Spleen (tissue), 11 donors: ENCODE data around the gene PPP2R2B. TPM values are rescaled to one million over a fixed set of nuclear protein-coding genes. Genes with fewer than 3 reads are reported as not detected.

Experiments used
- DNase-seq: peaks from one replicate; pipeline ENCODE4 v3.0.0-alpha.2; 2020
- H3K27ac ChIP-seq, 8 donors: fragments of 200-600 bp; sonication (generic) in 7 of 8; 1 replicate in 4 of 8; 2 replicates in 4 of 8; pipeline versions ENCODE4 v1.5.0 to v1.8.0; 2016 to 2021; ENCODE audit warnings: inconsistent platforms in 4 of 8, mild to moderate bottlenecking in 4 of 8, moderate library complexity in 1 of 8
- H3K27me3 ChIP-seq, 7 donors: fragments of 200-600 bp; sonication (generic) in 6 of 7; replicated peaks in 1 of 7; 1 replicate in 4 of 7; 2 replicates in 3 of 7; pipeline versions ENCODE4 v1.5.0 to v1.8.0; 2016 to 2021; ENCODE audit warnings: inconsistent platforms in 3 of 7, mild to moderate bottlenecking in 1 of 7
- H3K36me3 ChIP-seq, 6 donors: fragments of 200-600 bp; sonication (generic) in 5 of 6; 1 replicate in 4 of 6; 2 replicates in 2 of 6; pipeline versions ENCODE4 v1.5.0 to v1.8.0; 2016 to 2021; ENCODE audit warnings: inconsistent platforms in 2 of 6
- H3K4me1 ChIP-seq, 6 donors: fragments of 200-600 bp; sonication (generic) in 5 of 6; 1 replicate in 3 of 6; 2 replicates in 3 of 6; pipeline versions ENCODE4 v1.5.0 to v1.8.0; 2016 to 2021; ENCODE audit warnings: inconsistent platforms in 3 of 6
- H3K4me3 ChIP-seq, 8 donors: fragments of 200-600 bp; sonication (generic) in 7 of 8; 1 replicate in 4 of 8; 2 replicates in 4 of 8; pipeline versions ENCODE4 v1.5.0 to v1.8.0; 2016 to 2021; ENCODE audit warnings: inconsistent platforms in 4 of 8, mild to moderate bottlenecking in 4 of 8, moderate library complexity in 2 of 8
- H3K9me3 ChIP-seq, 8 donors: fragments of 200-600 bp; sonication (generic) in 7 of 8; 1 replicate in 4 of 8; 2 replicates in 4 of 8; pipeline versions ENCODE4 v1.5.0 to v1.8.0; 2016 to 2021; ENCODE audit warnings: inconsistent platforms in 4 of 8
- POLR2A ChIP-seq, 3 donors: fragments of 450-650 bp; IDR thresholded peaks; one replicate each; pipeline ENCODE4 v1.5.1; 2017; ENCODE audit warnings: antibody characterized with exemption in 3 of 3, mild to moderate bottlenecking in 1 of 3
- POLR2AphosphoS5 ChIP-seq, 3 donors: sonication (generic); formaldehyde crosslinking; IDR thresholded peaks; one replicate each; pipeline ENCODE4 v1.5.1; 2017; ENCODE audit warnings: antibody characterized with exemption in 3 of 3
- WGBS, 5 donors: extraction: QIAGEN DNeasy Blood & Tissue Kit in 3 of 5; methylation state at CpG; one replicate each; pipeline versions ENCODE4 v1.1.5 to v1.1.7; 2013 to 2018; 5-methylcytosine and 5-hydroxymethylcytosine counted together
- intact Hi-C: fragments of 100-400 bp; cut with DNase I; formaldehyde crosslinking; loops from one replicate; pipeline ENCODE4 v1.15.0; 2023; ENCODE audit warnings: low total_unique reads
- polyA plus RNA-seq, 3 donors: library from polyadenylated mRNA; stranded (reverse); fragments of 200-250 nt; gene quantifications; one replicate each; pipeline ENCODE4 v1.2.1, GENCODE V29; 2013
- total RNA-seq, 7 donors: library from RNA; depleted of rRNA in 3 of 7; stranded (reverse); fragments of >200 nt in 3 of 7; fragmentation: NEBNext Ultra II Directional in 4 of 7; extraction: Animal tissue kit (Norgen Biotek cat#: 25700) in 4 of 7; gene quantifications; one replicate each; pipeline versions ENCODE4 v1.1.0 to v1.2.1, GENCODE V29; 2016 to 2021
- TF ChIP-seq, protein P1 (sequence below), 11 experiments: fragments of 200-600 bp in 7 of 11; fragments of 450-650 bp in 4 of 11; sonication (generic) in 4 of 11; IDR thresholded peaks in 8 of 11; conservative IDR thresholded peaks in 3 of 11; 1 replicate in 7 of 11; 2 replicates in 4 of 11; pipeline versions ENCODE4 v1.4.0 to v1.8.0; 2016 to 2021; ENCODE audit warnings: antibody characterized with exemption in 11 of 11, inconsistent platforms in 4 of 11, mild to moderate bottlenecking in 1 of 11
- donor health status: healthy with polysubstance abuse.
- donor health status: DM: no; HTN: no; CAD: no; lungs with moderate emphysema.
- donor health status: DM: no; HTN: no; CAD: no.
- donor health status: Bipolar disorder and iron deficiency.
- donor health status: healthy.
- donor health status: DM: no; HTN: no; CAD: no.
- donor health status: DM: yes; HTN: yes; CAD: no.

PPP2R2B gene
- total and polyA plus RNA-seq, 10 donors = 0.17 to 9.3 (median 4.1) TPM

DNA sequence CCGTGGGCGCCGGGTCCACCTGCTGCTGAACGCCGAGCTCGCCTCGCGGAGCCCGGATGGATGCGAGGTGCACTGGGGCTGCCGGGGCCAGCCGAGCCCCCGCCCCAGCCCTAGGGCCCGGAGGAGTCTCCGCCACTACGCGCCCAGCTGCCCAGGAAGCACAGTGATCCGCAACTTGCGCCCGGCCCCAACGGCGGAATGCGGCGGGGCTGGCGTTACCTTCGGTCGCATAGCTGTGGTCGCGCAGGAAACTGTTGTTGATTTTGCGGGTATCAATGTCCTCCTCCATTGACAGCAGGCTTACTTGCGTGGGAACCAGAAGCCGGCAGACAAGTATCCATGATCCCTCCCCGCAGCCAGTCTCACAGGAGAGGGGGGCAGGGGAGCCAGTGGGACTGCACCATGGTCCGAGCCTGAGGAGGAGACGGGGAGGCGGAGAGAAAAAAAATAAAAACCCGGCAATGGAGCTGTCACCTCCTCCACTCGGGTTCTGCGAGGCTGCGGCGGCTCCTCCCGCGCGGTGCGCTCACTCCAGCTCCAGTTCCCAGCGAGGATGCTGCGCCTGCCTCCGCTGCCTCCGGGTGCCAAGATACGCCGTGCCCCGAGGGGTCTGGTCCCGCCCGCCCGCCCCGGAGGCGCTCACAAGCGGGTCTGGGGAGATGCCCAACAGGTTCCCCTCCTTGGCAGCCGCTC lies 628 bp downstream of the PPP2R2B start:
- Histone ChIP-seq H3K36me3 (no peaks in the 10 kb centered on the region), H3K4me3 (peak overlapping the region; percentile 19 to 80 (median 52)), H3K9me3 (no peaks in the 10 kb centered on the region), H3K27ac (peak overlapping the region in 5 of 8 donors; percentile 15 to 74 (median 59)), H3K4me1 (peaks cover 9 to 29% (median 23%) of the 10 kb centered on the region in 6 donors), H3K27me3 (peaks cover 0 to 48% (median 34%) of the 10 kb centered on the region in 7 donors)
- TF ChIP-seq POLR2AphosphoS5 (IDR thresholded peaks at IDR 0.05) = peak in 1 of 3 donors; percentile 49
- TF ChIP-seq, protein P1, sequence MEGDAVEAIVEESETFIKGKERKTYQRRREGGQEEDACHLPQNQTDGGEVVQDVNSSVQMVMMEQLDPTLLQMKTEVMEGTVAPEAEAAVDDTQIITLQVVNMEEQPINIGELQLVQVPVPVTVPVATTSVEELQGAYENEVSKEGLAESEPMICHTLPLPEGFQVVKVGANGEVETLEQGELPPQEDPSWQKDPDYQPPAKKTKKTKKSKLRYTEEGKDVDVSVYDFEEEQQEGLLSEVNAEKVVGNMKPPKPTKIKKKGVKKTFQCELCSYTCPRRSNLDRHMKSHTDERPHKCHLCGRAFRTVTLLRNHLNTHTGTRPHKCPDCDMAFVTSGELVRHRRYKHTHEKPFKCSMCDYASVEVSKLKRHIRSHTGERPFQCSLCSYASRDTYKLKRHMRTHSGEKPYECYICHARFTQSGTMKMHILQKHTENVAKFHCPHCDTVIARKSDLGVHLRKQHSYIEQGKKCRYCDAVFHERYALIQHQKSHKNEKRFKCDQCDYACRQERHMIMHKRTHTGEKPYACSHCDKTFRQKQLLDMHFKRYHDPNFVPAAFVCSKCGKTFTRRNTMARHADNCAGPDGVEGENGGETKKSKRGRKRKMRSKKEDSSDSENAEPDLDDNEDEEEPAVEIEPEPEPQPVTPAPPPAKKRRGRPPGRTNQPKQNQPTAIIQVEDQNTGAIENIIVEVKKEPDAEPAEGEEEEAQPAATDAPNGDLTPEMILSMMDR (IDR thresholded peaks at IDR 0.05 in 8 of 11, conservative IDR thresholded peaks at IDR 0.05 in 3 of 11) = no peak
- peak; percentile 82 for DNase-seq
- intact Hi-C loops = no loop called here
- 1% methylated on average over 45 to 59 of the region's 59 CpGs for WGBS, 5 donors

DNA sequence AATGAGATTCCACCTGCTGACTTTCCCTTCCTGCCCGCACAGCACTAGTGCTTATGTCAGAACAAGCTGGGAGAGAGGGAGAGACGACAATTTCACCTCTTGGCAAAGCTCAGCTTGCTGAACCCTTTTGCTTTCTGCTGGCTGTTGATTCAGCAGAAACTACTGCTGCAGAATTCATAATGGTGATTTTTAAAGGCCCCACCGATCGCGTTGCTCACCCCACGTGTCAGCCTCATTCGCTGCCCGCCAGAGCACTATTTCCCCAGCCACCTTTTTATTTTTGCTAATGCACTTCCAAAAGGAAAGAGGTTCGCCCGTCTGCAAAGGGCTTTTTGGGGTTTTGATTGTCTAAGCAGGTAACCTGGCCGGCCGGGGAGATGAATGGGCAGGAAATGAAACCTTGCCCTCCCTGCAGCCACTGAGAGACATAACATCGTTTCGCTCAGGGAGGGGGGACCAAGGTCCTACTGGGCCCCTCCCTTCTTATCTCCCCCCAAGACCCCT lies 1.3 kb downstream of the PPP2R2B start:
- peaks cover 0 to 48% (median 34%) of the 10 kb centered on the region in 7 donors for H3K27me3 ChIP-seq
- peak overlapping the region in 3 of 8 donors; percentile 59 to 74 (median 62) for H3K27ac ChIP-seq
- TF ChIP-seq, protein P1 (IDR thresholded peaks at IDR 0.05 in 8 of 11, conservative IDR thresholded peaks at IDR 0.05 in 3 of 11) = no peak
- TF ChIP-seq POLR2A (IDR thresholded peaks at IDR 0.05) (no peak), POLR2AphosphoS5 (IDR thresholded peaks at IDR 0.05) (no peak)
- no peaks in the 10 kb centered on the region for H3K36me3 ChIP-seq
- H3K4me3 ChIP-seq = peak overlapping the region; percentile 19 to 80 (median 52)
- 2 to 8% (median 6%) methylated on average over 14 of the region's 14 CpGs for WGBS, 5 donors
- DNase-seq = no peak
- H3K9me3 ChIP-seq = no peaks in the 10 kb centered on the region
- intact Hi-C loops = no loop called here
- peaks cover 9 to 29% (median 23%) of the 10 kb centered on the region in 6 donors for H3K4me1 ChIP-seq

DNA sequence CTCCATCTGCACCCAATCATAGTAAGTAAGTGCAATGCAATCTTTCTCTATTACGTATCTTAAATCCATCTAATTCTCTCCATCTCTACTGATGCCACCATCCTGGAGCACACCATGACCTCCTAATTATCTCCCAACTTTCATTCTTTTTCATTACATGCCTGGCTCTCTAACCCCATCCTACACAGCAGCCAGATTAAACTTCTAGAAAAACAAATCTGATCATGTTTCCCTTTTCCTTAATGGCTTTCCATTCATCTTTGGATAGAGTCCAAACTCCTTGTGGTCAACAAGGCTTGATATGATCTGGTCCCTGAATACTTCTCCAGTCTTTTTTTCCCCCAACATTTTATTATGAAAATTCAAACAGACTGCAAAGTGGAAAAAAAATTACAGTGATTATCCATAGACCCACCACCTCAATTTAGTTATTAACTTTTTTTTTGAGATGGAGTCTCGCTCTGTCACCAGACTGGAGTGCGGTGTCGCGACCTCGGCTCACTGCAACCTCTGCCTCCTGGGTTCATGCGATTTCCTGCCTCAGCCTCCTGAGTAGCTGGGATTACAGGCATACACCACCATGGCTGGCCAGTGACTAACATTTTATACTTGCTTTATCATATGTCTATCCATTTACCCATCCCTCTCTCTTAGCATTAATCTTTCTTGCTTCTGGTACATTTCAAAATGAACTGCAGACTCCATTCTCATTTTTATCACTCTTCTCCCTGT lies 5.2 kb downstream of the PPP2R2B start:
- H3K36me3 ChIP-seq = no peaks in the 10 kb centered on the region
- intact Hi-C loops = no loop called here
- no peak for DNase-seq
- 92 to 95% (median 94%) methylated on average over 7 of the region's 7 CpGs for WGBS, 5 donors
- no peak overlapping the region for H3K27ac ChIP-seq
- TF ChIP-seq POLR2A (IDR thresholded peaks at IDR 0.05) (no peak), POLR2AphosphoS5 (IDR thresholded peaks at IDR 0.05) (no peak)
- TF ChIP-seq, protein P1 (IDR thresholded peaks at IDR 0.05 in 8 of 11, conservative IDR thresholded peaks at IDR 0.05 in 3 of 11) = no peak
- H3K9me3 ChIP-seq = no peaks in the 10 kb centered on the region
- H3K4me3 ChIP-seq = no peak overlapping the region
- peaks cover 0 to 24% (median 23%) of the 10 kb centered on the region in 7 donors for H3K27me3 ChIP-seq
- H3K4me1 ChIP-seq = peaks cover 4 to 20% (median 18%) of the 10 kb centered on the region in 6 donors

DNA sequence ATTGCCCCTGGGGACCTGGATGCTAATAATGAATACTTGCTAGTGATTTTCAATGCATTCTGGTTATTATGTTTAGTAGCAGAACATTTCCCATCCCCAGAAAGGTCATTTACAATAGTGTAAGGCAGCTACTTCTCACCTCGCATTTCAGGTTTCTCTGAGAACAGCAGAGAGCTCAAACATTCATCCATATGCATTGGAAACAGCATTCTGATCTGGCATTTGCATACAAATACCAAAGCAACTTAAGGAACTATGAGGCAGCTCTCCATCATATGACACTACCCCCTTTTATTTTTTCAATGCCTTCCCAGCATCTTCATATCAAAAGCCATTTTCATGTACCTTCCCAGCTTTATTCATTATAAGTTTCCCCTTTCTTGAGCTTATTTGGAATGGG lies 6.4 kb downstream of the PPP2R2B start:
- no peak for DNase-seq
- H3K4me3 ChIP-seq = no peak overlapping the region
- 61 to 88% (median 79%) methylated on average over 1 of the region's 1 CpG for WGBS, 5 donors
- H3K9me3 ChIP-seq = no peaks in the 10 kb centered on the region
- H3K4me1 ChIP-seq = peaks cover 0 to 8% (median 6%) of the 10 kb centered on the region in 6 donors
- intact Hi-C loops = no loop called here
- H3K36me3 ChIP-seq = no peaks in the 10 kb centered on the region
- H3K27ac ChIP-seq = no peak overlapping the region
- no peak for TF ChIP-seq POLR2A (IDR thresholded peaks at IDR 0.05)
- TF ChIP-seq, protein P1 (IDR thresholded peaks at IDR 0.05 in 8 of 11, conservative IDR thresholded peaks at IDR 0.05 in 3 of 11) = no peak
- TF ChIP-seq POLR2AphosphoS5 (IDR thresholded peaks at IDR 0.05) = no peak
- peaks cover 0 to 12% (median 11%) of the 10 kb centered on the region in 7 donors for H3K27me3 ChIP-seq
